Liver (tissue), 9 donors: ENCODE measurements around the gene SH2D7. TPM values are rescaled to one million over a fixed set of nuclear protein-coding genes. Genes with fewer than 3 reads are reported as not detected.

ENCODE experiments used
- DNase-seq: peaks from one replicate; pipeline ENCODE4 v3.0.0-alpha.2; 2017; ENCODE audit warnings: low spot score
- H3K27ac ChIP-seq, 2 donors: one replicate each; pipeline ENCODE4 v1.7.0; 2013; ENCODE audit warnings: inconsistent platforms in 2 of 2, low read length in 2 of 2, control low read depth in 1 of 2, low read depth in 1 of 2, mild to moderate bottlenecking in 1 of 2
- H3K27me3 ChIP-seq, 4 donors: one replicate each; pipeline versions ENCODE4 v1.6.1 to v1.7.0; 2013; ENCODE audit warnings: low read length in 3 of 4, inconsistent platforms in 1 of 4, mild to moderate bottlenecking in 1 of 4, moderate library complexity in 1 of 4; ENCODE audit not compliant: control insufficient read depth in 4 of 4, insufficient read depth in 4 of 4
- H3K36me3 ChIP-seq, 4 donors: one replicate each; pipeline versions ENCODE4 v1.6.1 to v1.7.0; 2013; ENCODE audit warnings: low read length in 3 of 4, mild to moderate bottlenecking in 3 of 4, low read depth in 1 of 4, moderate library complexity in 1 of 4; ENCODE audit not compliant: control insufficient read depth in 4 of 4, insufficient read depth in 3 of 4
- H3K4me1 ChIP-seq, 4 donors: one replicate each; pipeline versions ENCODE4 v1.6.1 to v1.7.0; 2013; ENCODE audit warnings: low read length in 3 of 4, mild to moderate bottlenecking in 3 of 4, moderate library complexity in 1 of 4; ENCODE audit not compliant: control insufficient read depth in 4 of 4, insufficient read depth in 4 of 4
- H3K4me3 ChIP-seq, 3 donors: one replicate each; pipeline versions ENCODE4 v1.6.1 to v1.7.0; 2013; ENCODE audit warnings: low read length in 3 of 3, control low read depth in 1 of 3, low read depth in 1 of 3, mild to moderate bottlenecking in 1 of 3
- H3K9ac ChIP-seq, 2 donors: one replicate each; pipeline ENCODE4 v1.7.0; 2013; ENCODE audit warnings: low read length in 2 of 2, mild to moderate bottlenecking in 2 of 2, moderate library complexity in 2 of 2, control low read depth in 1 of 2, low read depth in 1 of 2
- H3K9me3 ChIP-seq, 4 donors: one replicate each; pipeline versions ENCODE4 v1.6.1 to v1.7.0; 2013; ENCODE audit warnings: low read length in 3 of 4; ENCODE audit not compliant: control insufficient read depth in 4 of 4
- ATF3 ChIP-seq: IDR thresholded peaks from 2 replicates; pipeline ENCODE4 v1.6.1; 2016; ENCODE audit warnings: antibody characterized with exemption
- CTCF ChIP-seq: fragments of 150-350 bp; IDR thresholded peaks from 2 replicates; pipeline ENCODE4 v1.5.1; 2017; ENCODE audit warnings: improper control_type of control experiment, low read depth, low read length; ENCODE audit not compliant: missing input control
- EGR1 ChIP-seq, 2 donors: IDR thresholded peaks; 2 replicates each; pipeline ENCODE4 v1.6.1; 2016 to 2018; ENCODE audit warnings: antibody characterized with exemption in 2 of 2, low read depth in 2 of 2
- FOXA1 ChIP-seq: IDR thresholded peaks from 2 replicates; pipeline ENCODE4 v1.6.1; 2016; ENCODE audit warnings: antibody characterized with exemption
- FOXA2 ChIP-seq: IDR thresholded peaks from 2 replicates; pipeline ENCODE4 v1.6.1; 2016; ENCODE audit warnings: antibody characterized with exemption
- GABPA ChIP-seq, 2 donors: IDR thresholded peaks in 1 of 2; conservative IDR thresholded peaks in 1 of 2; 2 replicates each; pipeline ENCODE4 v1.6.1; 2016; ENCODE audit warnings: antibody characterized with exemption in 2 of 2, mild to moderate bottlenecking in 1 of 2, moderate library complexity in 1 of 2
- HNF4A ChIP-seq, 2 donors: conservative IDR thresholded peaks; 2 replicates each; pipeline ENCODE4 v1.6.1; 2016; ENCODE audit warnings: antibody characterized with exemption in 2 of 2, mild to moderate bottlenecking in 2 of 2
- HNF4G ChIP-seq: IDR thresholded peaks from 2 replicates; pipeline ENCODE4 v1.6.1; 2016; ENCODE audit warnings: antibody characterized with exemption
- JUND ChIP-seq, 2 donors: IDR thresholded peaks; 2 replicates each; pipeline ENCODE4 v1.6.1; 2016; ENCODE audit warnings: antibody characterized with exemption in 2 of 2
- MAX ChIP-seq: IDR thresholded peaks from 2 replicates; pipeline ENCODE4 v1.6.1; 2016; ENCODE audit warnings: antibody characterized with exemption
- NR2F2 ChIP-seq: IDR thresholded peaks from 2 replicates; pipeline ENCODE4 v1.6.1; 2016; ENCODE audit warnings: antibody characterized with exemption
- RAD21 ChIP-seq, 2 donors: IDR thresholded peaks; 2 replicates each; pipeline ENCODE4 v1.6.1; 2016; ENCODE audit warnings: antibody characterized with exemption in 2 of 2, mild to moderate bottlenecking in 2 of 2
- RXRA ChIP-seq, 2 donors: IDR thresholded peaks; 2 replicates each; pipeline ENCODE4 v1.6.1; 2017 to 2018; ENCODE audit warnings: antibody characterized with exemption in 2 of 2, mild to moderate bottlenecking in 1 of 2
- SP1 ChIP-seq: IDR thresholded peaks from 2 replicates; pipeline ENCODE4 v1.6.1; 2018; ENCODE audit warnings: antibody characterized with exemption, mild to moderate bottlenecking
- TAF1 ChIP-seq: conservative IDR thresholded peaks from 2 replicates; pipeline ENCODE4 v1.6.1; 2016; ENCODE audit warnings: antibody characterized with exemption, mild to moderate bottlenecking
- YY1 ChIP-seq: IDR thresholded peaks from 2 replicates; pipeline ENCODE4 v1.6.1; 2016; ENCODE audit warnings: antibody characterized with exemption, mild to moderate bottlenecking
- ZBTB33 ChIP-seq: IDR thresholded peaks from 2 replicates; pipeline ENCODE4 v1.6.1; 2016; ENCODE audit warnings: antibody characterized with exemption
- polyA plus RNA-seq, 2 donors: library from polyadenylated mRNA; stranded (reverse) in 1 of 2; unstranded in 1 of 2; fragments of 200-250 nt in 1 of 2; fragments of >200 nt in 1 of 2; fragmentation: Nextera tagmentation in 1 of 2; extraction: Ambion mirVana in 1 of 2; gene quantifications; one replicate each; pipeline versions ENCODE4 v1.2.1 to v1.2.3, GENCODE V29; 2013 to 2015
- total RNA-seq, 2 donors: library from RNA; depleted of rRNA; stranded (reverse); fragments of >200 nt; gene quantifications; one replicate each; pipeline ENCODE4 v1.2.3, GENCODE V29; 2014
- TF ChIP-seq, protein P1 (sequence below): IDR thresholded peaks from 2 replicates; pipeline ENCODE4 v1.6.1; 2016; ENCODE audit warnings: antibody characterized with exemption, mild to moderate bottlenecking
- donor health status: healthy.
- donor health status: healthy.
- donor health status: healthy.
- donor health status: healthy.
- donor health status: healthy.

The SH2D7 gene
- total and polyA plus RNA-seq, 4 donors: not detected

DNA sequence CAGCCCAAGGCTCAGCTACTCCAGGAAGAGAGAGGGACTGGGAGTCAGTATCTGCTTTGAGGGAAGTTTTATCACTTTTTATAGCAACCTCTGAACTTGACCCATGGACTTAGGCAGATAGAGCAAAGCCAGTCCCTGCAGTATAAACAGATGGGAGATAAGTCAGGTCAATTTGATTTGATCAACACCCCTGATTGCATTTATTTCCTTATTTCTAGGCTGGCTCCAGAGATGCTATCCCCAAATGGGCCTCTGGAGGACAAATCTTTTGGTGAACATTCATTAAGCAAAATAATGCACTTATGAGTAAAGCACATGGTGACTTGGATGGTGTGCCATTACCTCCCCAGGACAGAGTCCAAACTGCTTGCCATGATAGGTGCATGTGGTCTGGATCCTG lies 47.9 kb downstream of the SH2D7 start:
- Histone ChIP-seq H3K9me3 (no peaks in the 10 kb centered on the region), H3K36me3 (no peaks in the 10 kb centered on the region), H3K9ac (no peak overlapping the region), H3K27me3 (no peaks in the 10 kb centered on the region), H3K4me3 (no peak overlapping the region), H3K4me1 (peaks cover 4 to 17% (median 13%) of the 10 kb centered on the region in 4 donors), H3K27ac (no peak overlapping the region)
- no peak for DNase-seq
- TF ChIP-seq YY1 (peak; percentile 41), ATF3 (no peak), GABPA (IDR thresholded peaks at IDR 0.05 in 1 of 2, conservative IDR thresholded peaks at IDR 0.05 in 1 of 2) (peak in 1 of 2 donors; percentile 46), SP1 (peak; percentile 87), MAX (peak; percentile 90), RAD21 (IDR thresholded peaks at IDR 0.05) (peak; percentile 27 to 36), HNF4G (peak; percentile 92), FOXA1 (no peak), EGR1 (IDR thresholded peaks at IDR 0.05; ENCODE audit: low read depth in 2 of 2) (peak in 1 of 2 donors; percentile 81), ZBTB33 (peak; percentile 75), RXRA (IDR thresholded peaks at IDR 0.05) (peak; percentile 87 to 89), NR2F2 (peak; percentile 88), CTCF (peak; percentile 44), HNF4A (conservative IDR thresholded peaks at IDR 0.05) (peak; percentile 98 to 99), TAF1 (peak; percentile 13), JUND (IDR thresholded peaks at IDR 0.05) (peak in 1 of 2 donors; percentile 58), FOXA2 (peak; percentile 71)
- TF ChIP-seq, protein P1, sequence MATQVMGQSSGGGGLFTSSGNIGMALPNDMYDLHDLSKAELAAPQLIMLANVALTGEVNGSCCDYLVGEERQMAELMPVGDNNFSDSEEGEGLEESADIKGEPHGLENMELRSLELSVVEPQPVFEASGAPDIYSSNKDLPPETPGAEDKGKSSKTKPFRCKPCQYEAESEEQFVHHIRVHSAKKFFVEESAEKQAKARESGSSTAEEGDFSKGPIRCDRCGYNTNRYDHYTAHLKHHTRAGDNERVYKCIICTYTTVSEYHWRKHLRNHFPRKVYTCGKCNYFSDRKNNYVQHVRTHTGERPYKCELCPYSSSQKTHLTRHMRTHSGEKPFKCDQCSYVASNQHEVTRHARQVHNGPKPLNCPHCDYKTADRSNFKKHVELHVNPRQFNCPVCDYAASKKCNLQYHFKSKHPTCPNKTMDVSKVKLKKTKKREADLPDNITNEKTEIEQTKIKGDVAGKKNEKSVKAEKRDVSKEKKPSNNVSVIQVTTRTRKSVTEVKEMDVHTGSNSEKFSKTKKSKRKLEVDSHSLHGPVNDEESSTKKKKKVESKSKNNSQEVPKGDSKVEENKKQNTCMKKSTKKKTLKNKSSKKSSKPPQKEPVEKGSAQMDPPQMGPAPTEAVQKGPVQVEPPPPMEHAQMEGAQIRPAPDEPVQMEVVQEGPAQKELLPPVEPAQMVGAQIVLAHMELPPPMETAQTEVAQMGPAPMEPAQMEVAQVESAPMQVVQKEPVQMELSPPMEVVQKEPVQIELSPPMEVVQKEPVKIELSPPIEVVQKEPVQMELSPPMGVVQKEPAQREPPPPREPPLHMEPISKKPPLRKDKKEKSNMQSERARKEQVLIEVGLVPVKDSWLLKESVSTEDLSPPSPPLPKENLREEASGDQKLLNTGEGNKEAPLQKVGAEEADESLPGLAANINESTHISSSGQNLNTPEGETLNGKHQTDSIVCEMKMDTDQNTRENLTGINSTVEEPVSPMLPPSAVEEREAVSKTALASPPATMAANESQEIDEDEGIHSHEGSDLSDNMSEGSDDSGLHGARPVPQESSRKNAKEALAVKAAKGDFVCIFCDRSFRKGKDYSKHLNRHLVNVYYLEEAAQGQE: peak; percentile 46
